GM18951 (cell line): Measurements from ENCODE around the gene FBXL17.

ENCODE experiments used
- POLR2A ChIP-seq: IDR thresholded peaks from 4 replicates; pipeline ENCODE4 v1.6.1; 2011; ENCODE audit warnings: mild to moderate bottlenecking; ENCODE audit not compliant: insufficient read length, insufficient read depth; ENCODE audit errors: extremely low read depth
- in situ Hi-C: fragments of 300-500 bp; cut with MboI; formaldehyde crosslinking; loops from one replicate; pipeline ENCODE4 v1.12.0; 2022; ENCODE audit warnings: low sequenced_read_pairs, mixed read lengths, inconsistent platforms; ENCODE audit not compliant: unreplicated experiment

Gene FBXL17

GRCh38 chr5:107861565-107861964 lies 520.3 kb downstream of the FBXL17 start:
- in situ Hi-C loops: no loop called here
- no peak for TF ChIP-seq POLR2A

GRCh38 chr5:107860044-107860443 lies 521.9 kb downstream of the FBXL17 start:
- TF ChIP-seq POLR2A: no peak
- in situ Hi-C loops: no loop called here

- no peak for TF ChIP-seq POLR2A
- in situ Hi-C loops: no loop called here
Observed at GRCh38 chr5:107858788-107859187, 523.1 kb downstream of the FBXL17 start.

GRCh38 chr5:107858324-107858723 lies 523.6 kb downstream of the FBXL17 start:
- in situ Hi-C loops: no loop called here
- no peak for TF ChIP-seq POLR2A

- no peak for TF ChIP-seq POLR2A
Observed at GRCh38 chr5:107857785-107858184, 524.1 kb downstream of the FBXL17 start.

GRCh38 chr5:107855171-107855570 lies 526.7 kb downstream of the FBXL17 start:
- no peak for TF ChIP-seq POLR2A
- in situ Hi-C loops: no loop called here

More at GRCh38 chr5:107857785-107858184, 524.1 kb downstream of the FBXL17 start:
- in situ Hi-C loops: no loop called here

- in situ Hi-C loops: no loop called here
- TF ChIP-seq POLR2A: no peak
Observed at GRCh38 chr5:107853696-107854095, 528.2 kb downstream of the FBXL17 start.

- in situ Hi-C loops: no loop called here
- TF ChIP-seq POLR2A: no peak
Observed at GRCh38 chr5:107853031-107853430, 528.9 kb downstream of the FBXL17 start.

- TF ChIP-seq POLR2A: no peak
- in situ Hi-C loops: no loop called here
Observed at GRCh38 chr5:107849118-107849517, 532.8 kb downstream of the FBXL17 start.

GRCh38 chr5:107840592-107840991 lies 541.3 kb downstream of the FBXL17 start:
- no peak for TF ChIP-seq POLR2A
- in situ Hi-C loops: no loop called here

GRCh38 chr5:107840161-107840560 lies 541.7 kb downstream of the FBXL17 start:
- in situ Hi-C loops: no loop called here
- no peak for TF ChIP-seq POLR2A

GRCh38 chr5:107835096-107835495 lies 546.8 kb downstream of the FBXL17 start:
- TF ChIP-seq POLR2A: no peak
- in situ Hi-C loops: no loop called here

- in situ Hi-C loops: no loop called here
- TF ChIP-seq POLR2A: no peak
Observed at GRCh38 chr5:107832746-107833145, 549.2 kb downstream of the FBXL17 start.

- in situ Hi-C loops: no loop called here
- TF ChIP-seq POLR2A: no peak
Observed at GRCh38 chr5:107831612-107832395, 550.1 kb downstream of the FBXL17 start.
